GM21528 (cell line): ENCODE results near the gene CA5B.
"Not testable (repeated sequence)": the region's sequence is repeated elsewhere in the genome, so short reads cannot be mapped to it uniquely, and the experiment has no call there.

Experiments used
- ATAC-seq: cut with Tn5 transposase; IDR thresholded peaks from one replicate; pipeline ENCODE4 v1.9.1; 2021; ENCODE audit warnings: mild to moderate bottlenecking, moderate library complexity; ENCODE audit not compliant: unreplicated experiment, low FRiP score

The CA5B gene

DNA sequence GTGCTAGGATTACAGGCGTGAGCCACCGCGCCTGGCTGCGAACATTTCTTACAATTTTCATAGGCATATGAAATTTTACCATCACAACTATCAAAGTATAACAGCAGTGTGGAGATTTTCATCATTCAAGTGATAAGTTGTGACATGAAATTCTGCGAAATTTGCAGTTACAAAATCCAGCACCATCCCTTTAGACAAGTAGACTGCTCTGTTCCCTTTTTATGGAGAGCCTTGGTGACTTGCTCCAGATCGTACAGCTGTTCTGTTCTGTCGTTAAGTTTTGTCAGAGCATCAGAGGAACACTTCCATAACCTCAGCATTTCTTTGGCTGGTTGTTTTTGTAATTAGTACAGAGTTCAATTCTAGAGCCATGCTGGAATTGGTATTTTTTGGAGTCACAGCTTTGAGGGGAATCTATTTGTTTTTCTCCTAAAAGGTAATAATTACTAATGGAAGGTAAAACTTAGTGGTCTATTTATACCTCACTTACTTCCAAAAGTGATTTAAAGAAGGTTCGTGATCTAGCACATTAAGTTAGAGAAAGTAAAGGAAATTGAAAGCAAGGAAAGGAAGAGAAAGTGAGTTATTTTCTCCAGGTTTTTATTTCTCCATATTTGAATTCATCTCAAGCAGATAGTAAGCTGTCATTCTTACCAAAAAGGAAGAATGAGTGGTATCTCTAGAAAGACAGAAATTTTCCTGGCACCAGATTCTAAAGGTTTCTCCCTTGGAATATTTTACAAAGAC is 74.3 kb downstream of the CA5B start:
- no peak for ATAC-seq

- no peak for ATAC-seq
Measured at GRCh38 chrX:15813416-15813815, 75.3 kb downstream of the CA5B start.

- ATAC-seq = no peak
Measured at GRCh38 chrX:15814771-15815365, 76.8 kb downstream of the CA5B start.

GRCh38 chrX:15815779-15816437 is 77.8 kb downstream of the CA5B start:
- ATAC-seq = no peak

GRCh38 chrX:15816438-15816809 is 78.4 kb downstream of the CA5B start:
- no peak for ATAC-seq

DNA sequence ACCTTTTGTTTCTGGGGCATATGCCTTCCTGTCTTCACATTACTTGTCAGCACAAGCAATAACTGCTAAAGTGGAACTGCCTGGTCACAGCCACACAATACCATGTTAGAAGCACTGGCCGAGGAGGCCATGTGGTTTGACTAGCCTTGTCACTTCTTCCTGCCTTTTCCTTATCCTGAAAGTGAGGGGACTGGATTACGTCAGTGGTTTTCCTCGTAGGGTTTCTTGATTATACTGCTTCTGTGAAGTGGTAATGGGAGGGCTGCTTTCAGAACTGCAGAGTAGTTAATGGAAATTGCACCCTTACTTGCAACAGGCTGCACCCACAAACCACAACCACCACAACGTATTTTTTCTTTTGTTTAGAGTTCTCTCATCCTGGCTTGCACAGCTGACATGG is 78.8 kb downstream of the CA5B start:
- ATAC-seq = no peak

DNA sequence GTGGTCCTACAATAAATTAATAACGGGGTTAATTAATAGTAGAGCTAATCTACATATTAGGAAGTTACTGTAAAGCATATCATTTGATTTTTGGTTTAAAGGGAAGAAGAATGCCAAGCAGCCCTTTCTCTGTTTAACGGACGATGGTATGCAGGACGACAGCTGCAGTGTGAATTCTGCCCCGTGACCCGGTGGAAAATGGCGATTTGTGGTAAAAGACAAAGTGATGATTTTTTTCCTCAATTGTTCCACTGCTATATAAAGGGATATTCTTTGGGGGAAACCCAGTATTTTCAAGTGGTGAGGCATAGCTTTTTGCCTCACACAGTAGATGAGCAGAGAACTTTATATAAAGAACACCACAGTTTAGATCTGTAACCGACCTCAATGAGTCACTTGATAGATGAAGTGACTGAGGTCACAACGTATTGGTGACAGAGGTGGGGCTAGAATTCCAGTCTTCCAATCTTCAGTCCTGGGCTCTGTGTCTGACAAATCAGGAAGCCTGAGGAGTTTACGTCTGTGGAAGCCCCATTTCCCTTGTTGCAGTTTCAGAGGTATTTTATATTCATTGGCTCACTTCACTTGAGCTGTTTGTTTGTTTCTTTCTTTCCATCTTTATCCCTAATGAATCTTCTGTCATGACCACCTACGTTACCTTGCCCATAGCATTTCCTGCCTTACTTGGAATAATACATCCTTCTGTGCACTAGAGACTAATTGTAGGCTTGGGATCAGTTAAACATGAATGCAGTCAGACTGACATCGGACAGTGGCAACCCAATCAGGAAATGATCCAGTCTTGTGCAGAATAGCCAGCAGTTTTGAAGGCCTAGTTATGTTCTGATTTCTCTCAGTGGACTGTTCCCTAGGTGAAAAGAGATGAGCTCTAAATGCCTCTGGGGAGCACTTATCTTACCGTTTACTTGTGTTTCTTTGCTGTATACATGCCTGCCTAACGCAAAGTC is 82.3 kb downstream of the CA5B start:
- ATAC-seq = no peak

GRCh38 chrX:15822922-15823321 is 84.9 kb downstream of the CA5B start:
- no peak for ATAC-seq

GRCh38 chrX:15825936-15826335 is 87.9 kb downstream of the CA5B start:
- no peak for ATAC-seq

- no peak for ATAC-seq
Measured at GRCh38 chrX:15829217-15829616, 91.1 kb downstream of the CA5B start.

DNA sequence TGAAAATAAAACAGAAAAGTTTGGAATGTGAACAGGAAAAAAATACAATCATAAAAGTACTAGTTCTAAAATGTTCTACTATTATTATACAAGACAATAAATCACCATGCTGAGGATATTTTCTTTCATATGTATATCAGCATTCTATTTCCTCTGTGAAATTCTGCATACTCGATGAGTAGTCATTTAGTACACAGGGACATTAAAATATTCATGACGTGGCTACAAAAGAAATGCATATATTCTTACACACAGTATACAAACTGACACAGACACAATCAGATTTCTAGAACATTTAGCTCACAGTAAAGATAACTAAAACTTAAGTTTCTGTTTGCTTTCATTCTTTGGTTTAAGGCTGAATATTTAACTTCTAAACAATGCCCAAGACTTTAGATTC is 93.3 kb downstream of the CA5B start:
- not testable (repeated sequence) for ATAC-seq

DNA sequence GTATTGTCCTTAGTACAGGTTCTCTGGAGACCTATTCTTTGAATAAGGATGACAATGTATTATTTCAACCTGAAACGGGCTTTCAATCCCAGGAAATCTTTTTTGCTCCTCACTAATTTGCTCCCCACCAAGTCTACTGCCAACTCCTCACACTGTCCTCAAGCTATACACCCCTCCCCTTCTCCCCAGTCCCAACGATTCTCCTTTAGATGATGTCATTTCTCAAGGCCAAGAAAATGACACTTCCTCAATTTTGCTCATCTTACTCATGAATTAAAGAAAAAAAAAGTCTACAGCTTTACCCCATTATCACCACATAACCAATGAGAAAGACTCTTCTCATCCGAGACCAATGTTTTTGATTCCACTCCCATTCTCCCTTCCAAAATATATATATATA is 96.0 kb downstream of the CA5B start:
- no peak for ATAC-seq

DNA sequence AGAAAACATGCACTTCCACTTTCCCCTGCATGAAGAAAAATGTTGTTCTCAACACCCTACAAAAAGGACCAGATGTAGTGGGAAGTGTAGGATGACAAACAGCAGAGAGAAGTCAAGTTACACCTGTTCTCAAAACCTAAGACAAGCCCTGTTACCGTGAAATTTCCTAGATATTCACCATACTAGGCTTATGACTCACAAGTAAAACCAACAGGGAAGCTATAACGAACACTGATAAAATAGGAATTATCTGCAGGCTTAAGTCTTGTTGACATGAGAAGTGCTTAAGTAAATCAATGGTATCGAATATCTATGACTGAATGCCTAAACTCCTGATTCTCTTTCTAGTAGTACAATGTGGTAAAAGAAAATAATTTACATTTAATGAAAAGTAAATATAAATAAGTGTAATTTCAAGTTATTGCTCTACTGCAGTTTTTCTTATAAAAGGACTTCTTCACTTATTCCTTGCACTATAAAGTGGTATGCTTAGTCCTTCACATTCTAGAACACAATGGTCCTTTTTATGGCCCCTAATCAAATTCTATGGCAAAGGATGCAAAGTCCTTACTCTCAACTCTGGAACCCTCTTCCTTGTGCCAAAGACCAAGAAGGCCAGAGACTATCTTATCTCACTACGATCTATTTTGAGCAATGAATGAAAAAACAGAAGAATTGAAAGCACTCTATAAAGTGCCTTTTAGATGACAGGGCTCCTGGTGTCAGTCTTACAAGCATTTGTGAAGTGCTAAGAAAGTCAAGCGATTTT is 96.9 kb downstream of the CA5B start:
- ATAC-seq = no peak
